OCI-LY7 (cell line): ENCODE measurements around the gene CHRNB4.

Experiments used
- EZH2phosphoT487 ChIP-seq: fragments of 200-600 bp; sonication (generic); IDR thresholded peaks from 2 replicates; pipeline ENCODE4 v1.6.1; 2018; ENCODE audit warnings: low read depth, borderline replicate concordance, mild to moderate bottlenecking, mixed run types, antibody characterized with exemption, low read length, moderate library complexity, mixed read lengths
- TF ChIP-seq, protein P1 (sequence below): fragments of 200-600 bp; sonication (generic); conservative IDR thresholded peaks from 2 replicates; pipeline ENCODE4 v1.5.1; 2014; ENCODE audit warnings: mild to moderate bottlenecking, antibody characterized with exemption, low read length, moderate library complexity, mixed read lengths

DNA sequence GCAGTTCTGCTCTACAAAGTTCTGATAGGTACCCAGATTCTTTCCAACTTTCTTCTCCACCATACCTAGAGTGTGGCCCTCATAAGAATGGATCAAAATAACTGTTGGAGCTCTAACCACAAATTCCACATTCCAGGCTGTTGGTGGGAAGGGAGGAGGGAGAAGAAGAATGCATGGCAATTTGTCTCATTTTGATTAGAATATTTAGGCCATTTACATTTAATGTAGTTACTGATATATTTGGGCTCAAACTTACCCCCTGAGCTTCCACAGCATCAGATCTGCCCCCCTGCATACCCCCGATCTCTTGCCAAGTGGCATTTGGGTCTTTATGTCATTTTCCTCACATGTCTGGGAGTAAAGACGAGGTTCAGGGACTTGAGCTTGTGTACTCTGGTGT, 7.7 kb downstream of the CHRNB4 start:
- TF ChIP-seq, protein P1, sequence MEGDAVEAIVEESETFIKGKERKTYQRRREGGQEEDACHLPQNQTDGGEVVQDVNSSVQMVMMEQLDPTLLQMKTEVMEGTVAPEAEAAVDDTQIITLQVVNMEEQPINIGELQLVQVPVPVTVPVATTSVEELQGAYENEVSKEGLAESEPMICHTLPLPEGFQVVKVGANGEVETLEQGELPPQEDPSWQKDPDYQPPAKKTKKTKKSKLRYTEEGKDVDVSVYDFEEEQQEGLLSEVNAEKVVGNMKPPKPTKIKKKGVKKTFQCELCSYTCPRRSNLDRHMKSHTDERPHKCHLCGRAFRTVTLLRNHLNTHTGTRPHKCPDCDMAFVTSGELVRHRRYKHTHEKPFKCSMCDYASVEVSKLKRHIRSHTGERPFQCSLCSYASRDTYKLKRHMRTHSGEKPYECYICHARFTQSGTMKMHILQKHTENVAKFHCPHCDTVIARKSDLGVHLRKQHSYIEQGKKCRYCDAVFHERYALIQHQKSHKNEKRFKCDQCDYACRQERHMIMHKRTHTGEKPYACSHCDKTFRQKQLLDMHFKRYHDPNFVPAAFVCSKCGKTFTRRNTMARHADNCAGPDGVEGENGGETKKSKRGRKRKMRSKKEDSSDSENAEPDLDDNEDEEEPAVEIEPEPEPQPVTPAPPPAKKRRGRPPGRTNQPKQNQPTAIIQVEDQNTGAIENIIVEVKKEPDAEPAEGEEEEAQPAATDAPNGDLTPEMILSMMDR: no peak
- TF ChIP-seq EZH2phosphoT487: no peak
